ENCODE data around the gene DNASE2B.

DNASE2B gene

DNA sequence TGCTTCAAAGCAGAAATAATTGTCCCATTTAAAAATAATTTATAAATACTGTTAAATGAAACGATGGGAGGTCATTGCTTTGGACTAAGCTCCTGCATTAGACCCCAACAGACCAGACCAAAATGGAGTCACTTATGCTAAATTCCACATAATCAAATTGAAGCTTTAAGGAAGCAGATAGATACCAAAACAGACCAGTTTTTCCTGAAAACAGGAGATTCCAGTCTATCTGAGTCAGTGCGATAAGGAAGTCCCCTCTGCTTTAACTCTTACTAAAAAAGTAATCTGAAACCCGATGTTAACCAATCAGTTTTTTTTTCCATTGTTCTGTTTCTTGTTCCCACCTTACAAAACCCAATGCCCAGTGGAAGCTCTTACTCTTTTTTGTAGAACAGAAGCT is 16.2 kb upstream of the DNASE2B start:
- no peak for FAIRE-seq
- no peak for DNase-seq (ENCODE audit: insufficient read length, low spot score)
- TF ChIP-seq POLR2A (IDR thresholded peaks at IDR 0.05; ENCODE audit: low read depth, low read length), result no peak

DNA sequence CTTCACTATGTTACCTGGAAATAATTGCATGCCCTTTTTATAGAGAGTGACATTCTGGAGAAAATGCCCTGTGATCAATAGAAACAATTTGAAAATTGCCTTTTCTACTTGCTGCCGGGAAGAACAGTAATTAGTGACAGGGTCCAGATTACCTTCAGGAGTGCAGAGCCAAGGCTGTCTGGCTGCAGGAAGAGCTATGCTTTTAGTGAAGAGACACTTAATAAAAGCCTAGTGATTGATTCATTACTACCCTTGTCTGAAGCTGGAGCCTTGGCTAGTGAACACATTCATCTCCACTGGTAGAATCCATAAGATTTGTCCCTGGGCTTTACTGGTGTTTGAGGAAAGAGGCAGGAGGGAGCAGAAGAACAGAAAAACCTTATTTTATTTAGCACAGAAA is 12.9 kb upstream of the DNASE2B start:
- FAIRE-seq, result no peak
- TF ChIP-seq POLR2A (IDR thresholded peaks at IDR 0.05; ENCODE audit: low read depth, low read length), result no peak
- DNase-seq (ENCODE audit: insufficient read length, low spot score), result no peak

DNA sequence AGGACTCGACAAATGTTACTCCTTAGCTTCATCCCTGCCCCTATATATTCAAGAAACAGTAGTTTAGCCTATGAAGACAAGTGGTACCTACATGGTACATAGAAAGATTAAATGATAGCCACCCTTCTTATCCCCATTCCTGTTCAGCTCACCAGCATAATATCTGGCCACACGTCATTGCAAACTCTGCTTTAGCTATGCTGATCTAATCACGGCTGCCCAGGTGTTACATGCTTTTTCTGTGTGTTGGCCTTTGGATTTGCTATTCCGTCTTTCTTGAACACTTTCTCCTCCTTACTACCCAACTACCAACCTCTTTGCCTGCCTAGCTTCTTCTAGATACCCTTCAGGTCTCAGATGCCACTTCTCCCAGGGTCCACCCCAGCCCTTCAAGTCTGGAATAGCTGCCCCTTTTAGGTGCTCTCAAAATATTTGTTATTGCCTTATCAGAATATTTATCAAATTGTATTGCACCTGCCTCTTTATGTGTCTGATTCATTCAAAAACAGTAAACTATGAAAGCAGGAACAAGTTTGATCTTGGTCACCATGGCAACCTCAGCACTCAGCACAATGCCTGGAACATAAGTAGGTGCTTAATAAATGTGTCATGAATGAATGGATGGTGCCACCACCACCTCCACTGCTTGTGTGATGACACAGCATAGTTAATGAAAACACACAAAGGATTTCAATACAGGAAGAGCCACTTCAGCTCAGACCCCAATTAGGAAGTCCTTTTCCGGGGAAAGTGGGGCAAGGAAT is 11.4 kb upstream of the DNASE2B start:
- DNase-seq (ENCODE audit: insufficient read length, low spot score) (no peak), FAIRE-seq (no peak)
- TF ChIP-seq POLR2A (IDR thresholded peaks at IDR 0.05; ENCODE audit: low read depth, low read length), result no peak

DNA sequence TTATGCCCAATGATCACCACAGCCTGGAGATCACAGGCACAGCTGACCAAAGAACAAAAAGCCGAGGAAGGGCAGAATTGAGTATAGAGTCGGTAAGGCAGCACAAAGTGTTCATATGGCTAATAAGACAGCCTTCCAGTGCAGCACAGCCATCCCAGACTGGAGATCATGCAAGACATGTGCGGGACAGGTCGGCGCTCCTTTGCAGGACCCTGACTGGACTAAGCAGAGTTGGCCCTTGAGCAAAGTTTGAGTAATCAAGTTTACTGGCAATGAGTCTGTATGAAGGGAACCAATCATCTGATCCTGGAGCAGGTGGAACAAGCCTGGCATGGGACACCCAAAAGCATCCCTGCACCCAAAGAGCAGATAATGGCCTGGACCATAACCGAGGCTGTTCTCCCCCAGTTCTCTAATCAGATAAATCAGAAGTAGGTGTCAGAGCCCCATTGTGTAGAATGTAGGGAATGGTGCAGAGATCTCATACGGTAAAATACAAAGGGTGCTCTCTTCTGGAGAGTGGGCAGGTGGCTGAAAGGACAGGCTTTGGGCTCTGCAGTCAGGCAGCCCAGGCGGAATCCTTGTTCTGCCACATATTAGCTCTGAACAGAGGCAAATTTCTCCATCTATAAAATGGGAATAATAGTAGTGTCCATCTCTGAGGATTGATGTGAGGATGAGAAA is 10.7 kb upstream of the DNASE2B start:
- peak; percentile 55 for FAIRE-seq
- no peak for DNase-seq (ENCODE audit: insufficient read length, low spot score)
- TF ChIP-seq POLR2A (IDR thresholded peaks at IDR 0.05; ENCODE audit: low read depth, low read length), result no peak

DNA sequence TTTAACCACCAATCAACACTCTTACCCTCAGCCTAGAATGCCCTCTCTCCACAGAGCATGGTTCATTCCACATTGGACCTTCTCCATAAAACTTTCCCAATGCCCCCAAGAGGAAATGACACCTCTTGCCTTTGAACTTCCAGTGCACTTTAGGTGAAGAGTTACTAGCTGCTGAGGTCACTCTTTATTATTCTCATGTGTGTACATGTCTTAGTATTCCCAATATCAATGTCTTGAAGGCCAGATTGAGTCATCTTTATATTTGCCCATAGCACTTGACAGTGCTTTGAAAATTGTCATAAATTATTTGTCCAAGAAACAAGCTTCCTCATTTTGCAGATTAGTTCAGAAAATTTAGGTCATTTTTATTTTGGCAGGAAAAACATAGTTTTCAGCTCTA is 8.1 kb upstream of the DNASE2B start:
- no peak for FAIRE-seq
- TF ChIP-seq POLR2A (IDR thresholded peaks at IDR 0.05; ENCODE audit: low read depth, low read length), result no peak

DNA sequence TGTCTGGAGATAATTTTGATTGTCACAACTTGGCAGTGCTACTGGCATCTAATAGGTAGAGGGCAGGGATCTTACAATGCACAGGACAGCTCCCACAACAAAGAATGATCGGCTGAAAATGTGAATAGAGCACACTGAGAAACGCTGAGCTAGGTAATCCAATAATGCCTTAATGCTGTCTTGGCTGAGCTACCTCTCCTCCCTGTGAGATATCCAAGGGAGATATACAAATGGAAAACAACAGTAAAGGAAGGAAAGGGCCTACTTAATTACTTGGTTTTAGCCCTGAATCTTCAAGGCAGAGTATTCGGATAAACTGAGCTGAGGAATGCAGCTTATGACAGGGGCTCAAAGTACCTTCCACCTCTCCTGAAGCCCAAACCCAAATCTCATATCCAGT is 2.9 kb downstream of the DNASE2B start:
- no peak for TF ChIP-seq POLR2A (IDR thresholded peaks at IDR 0.05; ENCODE audit: low read depth, low read length)
- no peak for FAIRE-seq
- DNase-seq (ENCODE audit: insufficient read length, low spot score), result no peak

More for the DNA sequence above, 8.1 kb upstream of the DNASE2B start:
- no peak for DNase-seq (ENCODE audit: insufficient read length, low spot score)

DNA sequence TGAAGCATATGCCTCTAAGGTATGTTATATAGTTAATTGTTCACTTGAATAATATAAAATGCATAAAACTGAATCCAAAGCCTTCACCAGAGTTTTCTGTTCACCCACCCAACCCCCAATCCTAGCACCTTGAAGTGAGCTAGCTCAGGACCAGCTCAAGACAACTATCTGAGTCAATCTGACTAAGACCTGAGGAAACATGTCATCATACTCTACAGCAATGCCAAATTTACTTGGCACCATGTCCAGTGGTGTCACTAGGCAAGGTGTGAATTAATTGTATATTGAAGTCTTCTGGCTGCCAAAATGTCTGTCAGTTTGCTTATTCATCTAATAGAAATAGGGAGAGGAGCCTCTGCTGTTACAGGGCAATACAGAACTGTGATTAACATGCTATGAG is 3.8 kb downstream of the DNASE2B start:
- no peak for DNase-seq (ENCODE audit: insufficient read length, low spot score)
- no peak for FAIRE-seq
- no peak for TF ChIP-seq POLR2A (IDR thresholded peaks at IDR 0.05; ENCODE audit: low read depth, low read length)

DNA sequence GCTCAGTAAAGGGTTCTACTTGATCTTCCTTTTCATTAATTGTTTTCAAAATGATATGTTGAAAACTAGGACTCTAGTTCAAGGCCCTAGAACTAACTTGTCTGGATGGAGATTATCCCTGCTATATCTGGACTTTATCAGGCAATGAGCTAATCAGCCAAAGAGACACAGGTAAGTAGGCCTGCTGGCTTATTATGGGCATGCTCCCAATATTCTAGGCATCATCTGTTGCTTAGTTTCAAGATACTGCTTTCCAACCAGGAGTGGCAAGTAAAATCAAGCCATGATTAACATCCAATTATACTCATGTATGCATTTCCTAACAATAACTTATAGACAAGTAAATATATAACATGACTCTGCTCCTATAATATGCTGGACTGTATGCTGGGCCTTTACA is 4.2 kb downstream of the DNASE2B start:
- no peak for DNase-seq (ENCODE audit: insufficient read length, low spot score)
- FAIRE-seq, result no peak
- no peak for TF ChIP-seq POLR2A (IDR thresholded peaks at IDR 0.05; ENCODE audit: low read depth, low read length)

DNA sequence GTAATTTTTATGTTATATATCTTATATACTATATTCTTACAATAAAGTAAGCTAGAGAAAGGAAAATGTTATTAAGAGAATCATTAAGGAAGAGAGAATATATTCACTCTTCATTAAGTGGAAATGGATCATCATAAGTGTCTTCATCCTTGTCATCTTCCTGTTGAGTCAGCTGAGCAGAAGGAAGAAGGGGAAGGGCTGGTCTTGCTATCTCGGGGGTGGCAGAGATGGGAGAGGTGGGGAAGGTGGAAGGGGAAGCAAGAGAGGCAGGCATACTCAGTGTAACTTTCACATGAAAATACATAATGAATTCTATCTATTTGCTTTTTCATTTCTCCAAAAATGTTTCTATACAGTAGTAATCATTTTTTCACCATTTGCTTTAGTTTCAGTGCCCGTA is 5.1 kb downstream of the DNASE2B start:
- DNase-seq (ENCODE audit: insufficient read length, low spot score), result no peak
- TF ChIP-seq POLR2A (IDR thresholded peaks at IDR 0.05; ENCODE audit: low read depth, low read length), result no peak
- no peak for FAIRE-seq

DNA sequence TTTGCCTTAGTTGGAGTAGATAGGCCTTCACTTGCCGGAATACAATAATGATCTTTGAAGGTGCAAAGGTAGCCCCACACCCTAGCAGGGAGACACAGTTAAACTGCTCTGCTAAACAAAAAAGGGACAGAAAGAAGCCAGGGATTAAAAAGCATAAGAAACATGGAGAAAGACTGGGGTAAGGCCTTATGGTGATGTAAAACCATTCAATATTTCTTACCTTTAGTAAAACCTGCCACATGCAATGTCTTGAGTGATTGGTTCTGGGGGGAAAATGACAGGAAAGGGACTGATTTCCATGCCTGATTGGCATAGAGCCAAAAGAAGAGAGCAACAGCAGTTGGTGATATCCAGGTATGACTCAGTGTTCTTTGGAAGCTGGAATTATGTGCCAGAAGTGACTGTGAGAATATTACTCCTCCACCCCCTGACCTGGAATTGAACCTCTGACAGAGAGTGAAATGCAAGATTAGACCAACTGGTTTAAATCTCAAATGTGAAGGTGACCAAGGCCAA is 8.1 kb downstream of the DNASE2B start:
- TF ChIP-seq POLR2A (IDR thresholded peaks at IDR 0.05; ENCODE audit: low read depth, low read length), result no peak
- FAIRE-seq (peak; percentile 97), DNase-seq (ENCODE audit: insufficient read length, low spot score) (no peak)

DNA sequence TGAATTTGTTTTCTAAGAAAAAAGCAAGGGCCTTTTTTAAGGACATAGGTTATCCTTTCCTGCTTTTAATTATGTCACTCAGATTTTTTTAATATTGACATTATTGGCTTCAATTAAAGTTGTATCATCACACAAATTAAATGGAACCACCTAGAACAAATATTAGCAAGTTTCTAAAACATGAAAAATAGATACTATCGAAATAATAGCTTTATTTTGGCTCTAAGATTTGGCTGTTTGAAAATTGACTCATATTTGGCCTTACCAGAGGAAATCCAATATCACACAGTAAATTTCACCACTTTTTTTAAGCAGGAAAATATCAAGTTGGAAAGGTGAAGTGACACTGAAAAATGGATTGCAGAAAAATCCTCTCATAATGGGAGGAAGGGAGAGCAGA is 9.2 kb downstream of the DNASE2B start:
- no peak for DNase-seq (ENCODE audit: insufficient read length, low spot score)
- FAIRE-seq, result no peak
- TF ChIP-seq POLR2A (IDR thresholded peaks at IDR 0.05; ENCODE audit: low read depth, low read length), result no peak

DNA sequence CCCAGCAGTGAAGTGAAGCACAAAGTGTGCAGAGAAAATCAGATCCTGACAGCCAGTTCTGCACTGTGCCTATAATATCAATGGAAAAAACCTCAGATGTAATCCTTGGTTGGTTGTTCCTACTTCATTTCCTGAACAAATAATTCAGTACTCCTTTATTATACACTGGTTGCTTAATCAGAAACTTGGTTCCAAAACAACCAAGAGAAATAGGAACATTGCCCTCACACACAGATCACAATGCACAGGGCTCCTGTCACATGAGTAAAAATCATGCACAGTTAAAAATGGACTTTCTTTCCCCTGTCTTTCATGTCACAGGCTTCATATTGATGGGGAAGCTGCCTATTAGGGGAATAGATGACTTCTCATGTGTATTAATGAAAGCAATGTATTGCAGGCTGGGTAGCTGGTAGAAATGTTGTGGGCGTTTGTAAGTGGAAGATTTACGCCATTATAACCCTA is 9.7 kb downstream of the DNASE2B start:
- no peak for FAIRE-seq
- no peak for DNase-seq (ENCODE audit: insufficient read length, low spot score)
- no peak for TF ChIP-seq POLR2A (IDR thresholded peaks at IDR 0.05; ENCODE audit: low read depth, low read length)

DNA sequence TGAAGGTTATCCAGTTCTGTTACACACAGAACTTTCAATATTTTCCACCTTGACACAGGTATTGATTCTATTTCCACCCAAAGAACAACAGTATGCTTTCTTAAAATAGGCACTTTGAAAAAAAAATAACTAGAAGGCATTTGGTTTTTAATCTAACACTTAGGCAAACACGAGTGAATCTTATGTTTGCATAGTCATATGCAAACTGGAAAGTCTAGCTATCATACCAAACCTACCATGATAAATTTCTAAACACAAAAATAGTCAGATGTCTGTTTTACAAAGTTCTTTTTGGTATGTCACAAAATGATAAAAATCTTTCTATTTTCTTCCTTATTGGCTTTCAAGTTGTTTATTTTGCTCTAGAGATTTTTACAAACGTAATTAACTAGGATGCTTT is 11.6 kb downstream of the DNASE2B start:
- FAIRE-seq, result no peak
- no peak for DNase-seq (ENCODE audit: insufficient read length, low spot score)
- TF ChIP-seq POLR2A (IDR thresholded peaks at IDR 0.05; ENCODE audit: low read depth, low read length), result no peak

DNA sequence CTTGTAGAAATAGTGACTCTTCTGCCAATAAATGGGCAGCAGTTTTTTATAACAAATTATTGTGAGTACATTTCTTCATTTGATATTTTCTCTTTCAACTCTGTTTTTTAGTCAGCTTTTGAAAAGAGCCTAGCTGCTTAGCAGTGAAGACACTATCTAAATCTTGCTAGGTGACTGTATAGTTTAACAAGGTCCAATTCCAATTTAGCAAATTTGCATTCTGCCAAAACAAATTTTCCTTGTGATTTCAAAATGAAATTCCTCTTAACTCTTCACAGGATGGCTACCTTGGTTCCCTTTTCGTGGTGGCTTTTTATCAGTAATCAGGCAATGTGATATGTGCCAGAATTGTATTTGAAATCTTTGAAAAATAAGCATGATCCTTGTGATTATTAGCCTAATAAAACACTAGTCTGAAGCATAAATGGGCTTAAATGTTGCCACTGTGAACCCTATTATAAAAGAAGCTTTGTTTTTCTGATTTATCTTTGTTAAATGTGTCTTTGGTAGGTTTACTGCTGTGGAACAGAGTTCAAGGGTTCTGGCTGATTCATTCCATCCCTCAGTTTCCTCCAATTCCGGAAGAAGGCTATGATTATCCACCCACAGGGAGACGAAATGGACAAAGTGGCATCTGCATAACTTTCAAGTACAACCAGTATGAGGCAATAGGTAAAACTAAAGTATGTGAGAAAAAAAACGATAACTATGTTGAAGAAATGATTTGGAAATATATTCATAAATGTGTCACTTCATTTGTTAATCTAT is 12.2 kb downstream of the DNASE2B start:
- DNase-seq (ENCODE audit: insufficient read length, low spot score), result no peak
- TF ChIP-seq POLR2A (IDR thresholded peaks at IDR 0.05; ENCODE audit: low read depth, low read length), result no peak
- no peak for FAIRE-seq
